ENCODE results near the gene MLLT10.

The MLLT10 gene

GRCh38 chr10:21756707-21757106, 222.7 kb downstream of the MLLT10 start:
- TF ChIP-seq CTCF (IDR thresholded peaks at IDR 0.05), result no peak

- TF ChIP-seq CTCF (IDR thresholded peaks at IDR 0.05), result no peak
These were observed 223.3 kb downstream of the MLLT10 start for GRCh38 chr10:21757185-21757901.

GRCh38 chr10:21758239-21758638, 224.2 kb downstream of the MLLT10 start:
- no peak for TF ChIP-seq CTCF (IDR thresholded peaks at IDR 0.05)

- no peak for TF ChIP-seq CTCF (IDR thresholded peaks at IDR 0.05)
These were observed 224.7 kb downstream of the MLLT10 start for GRCh38 chr10:21758696-21759095.

GRCh38 chr10:21759232-21759631, 225.2 kb downstream of the MLLT10 start:
- TF ChIP-seq CTCF (IDR thresholded peaks at IDR 0.05), result no peak

- no peak for TF ChIP-seq CTCF (IDR thresholded peaks at IDR 0.05)
These were observed 226.3 kb downstream of the MLLT10 start for GRCh38 chr10:21760332-21760731.

- TF ChIP-seq CTCF (IDR thresholded peaks at IDR 0.05), result no peak
These were observed 230.6 kb downstream of the MLLT10 start for GRCh38 chr10:21764466-21765189.

Data from LNCAP (cell line).